Skeletal muscle satellite cell (primary cell): ENCODE data around the gene GTF2I.
"Not testable (repeated sequence)": the region's sequence is repeated elsewhere in the genome, so short reads cannot be mapped to it uniquely, and the experiment has no call there.

ENCODE experiments used
- H3K27me3 ChIP-seq: 2 replicates; pipeline ENCODE4 v1.7.0; 2013; ENCODE audit warnings: low read length; ENCODE audit not compliant: control insufficient read depth, insufficient read depth
- H3K36me3 ChIP-seq: 2 replicates; pipeline ENCODE4 v1.7.0; 2013; ENCODE audit warnings: mild to moderate bottlenecking, control low read depth, low read length; ENCODE audit not compliant: insufficient read depth
- H3K4me1 ChIP-seq: 2 replicates; pipeline ENCODE4 v1.7.0; 2013; ENCODE audit warnings: low read length; ENCODE audit not compliant: control insufficient read depth, insufficient read depth
- H3K4me2 ChIP-seq: 2 replicates; pipeline ENCODE4 v1.7.0; 2013; ENCODE audit warnings: mild to moderate bottlenecking, low read length
- H3K4me3 ChIP-seq: 2 replicates; pipeline ENCODE4 v1.7.0; 2013; ENCODE audit warnings: low read length
- H3K9ac ChIP-seq: 2 replicates; pipeline ENCODE4 v1.7.0; 2013; ENCODE audit warnings: mild to moderate bottlenecking, low read depth, low read length, moderate library complexity
- H3K9me3 ChIP-seq: replicated peaks from 2 replicates; pipeline ENCODE4 v1.7.0; 2013; ENCODE audit warnings: mild to moderate bottlenecking, control low read depth, low read length

The GTF2I gene

GRCh38 chr7:74633451-74633921, 24.0 kb upstream of the GTF2I start:
- Histone ChIP-seq H3K4me2 (no peak overlapping the region), H3K9ac (no peak overlapping the region), H3K4me3 (no peak overlapping the region), H3K36me3 (no peaks in the 10 kb centered on the region), H3K27me3 (no peaks in the 10 kb centered on the region), H3K4me1 (peaks cover 20% of the 10 kb centered on the region), H3K9me3 (no peaks in the 10 kb centered on the region)

- H3K27me3 ChIP-seq = no peaks in the 10 kb centered on the region
- H3K9me3 ChIP-seq = no peaks in the 10 kb centered on the region
- H3K4me2 ChIP-seq = no peak overlapping the region
- peaks cover 19% of the 10 kb centered on the region for H3K4me1 ChIP-seq
- H3K4me3 ChIP-seq = no peak overlapping the region
- no peaks in the 10 kb centered on the region for H3K36me3 ChIP-seq
- no peak overlapping the region for H3K9ac ChIP-seq
These were observed 19.8 kb upstream of the GTF2I start for GRCh38 chr7:74637745-74638144.

- Histone ChIP-seq H3K4me3 (peak overlapping the region; percentile 60), H3K4me2 (peak overlapping the region; percentile 73)
- H3K9me3 ChIP-seq, H3K9ac ChIP-seq, H3K27me3 ChIP-seq, H3K4me1 ChIP-seq, H3K36me3 ChIP-seq: not testable (repeated sequence)
These were observed 7.5 kb upstream of the GTF2I start for GRCh38 chr7:74650055-74650454.

GRCh38 chr7:74650493-74651132, 6.9 kb upstream of the GTF2I start:
- H3K9me3 ChIP-seq, H3K27me3 ChIP-seq, H3K36me3 ChIP-seq, H3K9ac ChIP-seq, H3K4me3 ChIP-seq: not testable (repeated sequence)
- peak overlapping the region; percentile 29 for H3K4me2 ChIP-seq
- H3K4me1 ChIP-seq = peaks cover 11% of the 10 kb centered on the region

GRCh38 chr7:74651133-74651504, 6.4 kb upstream of the GTF2I start:
- peaks cover 16% of the 10 kb centered on the region for H3K4me1 ChIP-seq
- H3K27me3 ChIP-seq, H3K9ac ChIP-seq, H3K36me3 ChIP-seq, H3K4me2 ChIP-seq, H3K9me3 ChIP-seq, H3K4me3 ChIP-seq: not testable (repeated sequence)

- no peaks in the 10 kb centered on the region for H3K27me3 ChIP-seq
- no peaks in the 10 kb centered on the region for H3K9me3 ChIP-seq
- no peak overlapping the region for H3K4me3 ChIP-seq
- no peak overlapping the region for H3K9ac ChIP-seq
- no peaks in the 10 kb centered on the region for H3K36me3 ChIP-seq
- H3K4me1 ChIP-seq = peaks cover 22% of the 10 kb centered on the region
- no peak overlapping the region for H3K4me2 ChIP-seq
These were observed 3.8 kb upstream of the GTF2I start for GRCh38 chr7:74653686-74654181.

- Histone ChIP-seq H3K4me3 (no peak overlapping the region), H3K4me2 (no peak overlapping the region), H3K27me3 (no peaks in the 10 kb centered on the region), H3K9me3 (no peaks in the 10 kb centered on the region), H3K4me1 (peaks cover 22% of the 10 kb centered on the region), H3K9ac (no peak overlapping the region), H3K36me3 (no peaks in the 10 kb centered on the region)
These were observed 2.7 kb upstream of the GTF2I start for GRCh38 chr7:74654811-74655210.

GRCh38 chr7:74655324-74655723, 2.2 kb upstream of the GTF2I start:
- Histone ChIP-seq H3K4me2 (no peak overlapping the region), H3K9ac (no peak overlapping the region), H3K4me1 (peaks cover 23% of the 10 kb centered on the region), H3K9me3 (no peaks in the 10 kb centered on the region), H3K4me3 (no peak overlapping the region), H3K27me3 (no peaks in the 10 kb centered on the region), H3K36me3 (no peaks in the 10 kb centered on the region)

- peak overlapping the region; percentile 99 for H3K4me2 ChIP-seq
- no peaks in the 10 kb centered on the region for H3K27me3 ChIP-seq
- peak overlapping the region; percentile 85 for H3K9ac ChIP-seq
- H3K4me3 ChIP-seq = peak overlapping the region; percentile 81
- no peaks in the 10 kb centered on the region for H3K36me3 ChIP-seq
- H3K4me1 ChIP-seq = peaks cover 29% of the 10 kb centered on the region
- no peaks in the 10 kb centered on the region for H3K9me3 ChIP-seq
These were observed 1.6 kb upstream of the GTF2I start for GRCh38 chr7:74655768-74656440.

GRCh38 chr7:74656441-74656836, 1.1 kb upstream of the GTF2I start:
- H3K9ac ChIP-seq = peak overlapping the region; percentile 85
- peak overlapping the region; percentile 99 for H3K4me2 ChIP-seq
- H3K9me3 ChIP-seq = no peaks in the 10 kb centered on the region
- peak overlapping the region; percentile 81 for H3K4me3 ChIP-seq
- H3K4me1 ChIP-seq = peaks cover 34% of the 10 kb centered on the region
- no peaks in the 10 kb centered on the region for H3K36me3 ChIP-seq
- H3K27me3 ChIP-seq = no peaks in the 10 kb centered on the region

- Histone ChIP-seq H3K27me3 (no peaks in the 10 kb centered on the region), H3K4me3 (peak overlapping the region; percentile 89), H3K4me1 (peaks cover 40% of the 10 kb centered on the region), H3K9me3 (no peaks in the 10 kb centered on the region), H3K9ac (peak overlapping the region; percentile 93), H3K4me2 (peak overlapping the region; percentile 99), H3K36me3 (no peaks in the 10 kb centered on the region)
These were observed 454 bp upstream of the GTF2I start for GRCh38 chr7:74656837-74657691.
